ENCODE data around the gene FBXL12. TPM values are rescaled to one million over a fixed set of nuclear protein-coding genes. Genes with fewer than 3 reads are reported as not detected.

Gene FBXL12
- total and polyA plus RNA-seq, 3 experiments from 2014 or later = 17.2 to 25.3 (median 24.6) TPM

DNA sequence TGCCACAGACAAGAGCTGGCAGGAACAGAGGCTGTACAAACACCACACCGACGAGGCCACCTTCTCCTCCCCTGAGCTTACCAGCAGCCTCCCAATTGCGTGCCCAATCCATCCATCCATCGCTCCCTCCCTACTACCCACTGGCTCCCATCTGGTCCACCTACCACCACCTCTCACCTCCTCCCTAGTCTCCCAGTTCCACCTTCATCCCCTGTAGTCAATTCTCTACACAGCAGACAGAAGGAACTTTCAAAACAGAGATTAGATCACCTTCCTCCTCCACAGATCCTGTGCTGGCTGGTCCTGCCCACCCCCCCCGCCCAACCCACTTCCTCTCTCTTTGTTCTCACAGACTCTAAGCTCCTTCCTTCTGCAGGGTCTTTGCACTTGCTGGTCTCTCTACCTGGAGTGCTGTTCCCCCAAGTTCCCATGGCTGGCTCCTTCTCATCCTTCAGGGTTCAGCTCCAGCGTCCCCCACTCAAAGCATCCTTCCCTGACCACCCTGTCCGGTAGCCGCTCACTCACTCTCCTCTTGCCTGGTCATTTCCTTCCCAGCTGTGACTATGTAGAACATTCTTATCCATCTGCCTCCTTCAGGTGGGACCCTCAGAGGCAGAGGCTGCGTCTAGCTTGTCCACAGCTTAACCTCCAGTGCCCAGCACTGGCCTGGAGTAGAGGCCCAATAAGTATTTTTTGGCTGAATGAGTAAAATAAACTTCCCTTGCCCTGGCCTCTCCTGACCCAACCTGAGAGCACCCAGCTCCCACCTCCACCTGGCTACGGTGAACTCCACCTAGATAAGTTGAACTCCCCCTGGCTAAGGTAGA is 39.3 kb upstream of the FBXL12 start:
- no peaks in the 10 kb centered on the region for H3K27me3 Mint-ChIP-seq
- H3K27me3 ChIP-seq (ENCODE audit: insufficient read depth, low read length, poor library complexity, severe bottlenecking) = no peaks in the 10 kb centered on the region
- H3K36me3 ChIP-seq (ENCODE audit: insufficient read depth, low read length) = no peaks in the 10 kb centered on the region
- H3K9me3 ChIP-seq (ENCODE audit: low read length) = no peaks in the 10 kb centered on the region
- H3K4me3 ChIP-seq (ENCODE audit: low read length) = peak overlapping the region; percentile 91
- H3K27ac ChIP-seq (ENCODE audit: low read depth, low read length) = peak overlapping the region; percentile 57
- H3K4me1 ChIP-seq (ENCODE audit: insufficient read depth, low read length) = peaks cover 67% of the 10 kb centered on the region
- ChIA-PET POLR2A (interaction anchor here (0.7 to 1.1 kb wide), 3 partner anchors 9 to 31 kb away, joined by 3 to 4 read pairs (median 4); partner anchors contain the start of gene PIN1), CTCF (interaction anchor here (0.9 to 1.6 kb wide), 7 partner anchors 9 to 44 kb away, joined by 3 to 5 read pairs (median 3); partner anchors contain the start of genes PIN1 and UBL5)
- peaks cover 55 to 86% (median 67%) of the 10 kb centered on the region in 3 donors for H3K4me1 Mint-ChIP-seq
- DNase-seq = peak in 2 of 5 donors; percentile 40 to 57
- peaks cover 4 to 10% (median 4%) of the 10 kb centered on the region in 3 donors for H3K36me3 Mint-ChIP-seq
- H3K4me3 Mint-ChIP-seq = peak overlapping the region; percentile 82 to 96 (median 91)
- H3K9me3 Mint-ChIP-seq = no peaks in the 10 kb centered on the region
- peak overlapping the region; percentile 67 to 100 (median 98) for H3K27ac Mint-ChIP-seq

DNA sequence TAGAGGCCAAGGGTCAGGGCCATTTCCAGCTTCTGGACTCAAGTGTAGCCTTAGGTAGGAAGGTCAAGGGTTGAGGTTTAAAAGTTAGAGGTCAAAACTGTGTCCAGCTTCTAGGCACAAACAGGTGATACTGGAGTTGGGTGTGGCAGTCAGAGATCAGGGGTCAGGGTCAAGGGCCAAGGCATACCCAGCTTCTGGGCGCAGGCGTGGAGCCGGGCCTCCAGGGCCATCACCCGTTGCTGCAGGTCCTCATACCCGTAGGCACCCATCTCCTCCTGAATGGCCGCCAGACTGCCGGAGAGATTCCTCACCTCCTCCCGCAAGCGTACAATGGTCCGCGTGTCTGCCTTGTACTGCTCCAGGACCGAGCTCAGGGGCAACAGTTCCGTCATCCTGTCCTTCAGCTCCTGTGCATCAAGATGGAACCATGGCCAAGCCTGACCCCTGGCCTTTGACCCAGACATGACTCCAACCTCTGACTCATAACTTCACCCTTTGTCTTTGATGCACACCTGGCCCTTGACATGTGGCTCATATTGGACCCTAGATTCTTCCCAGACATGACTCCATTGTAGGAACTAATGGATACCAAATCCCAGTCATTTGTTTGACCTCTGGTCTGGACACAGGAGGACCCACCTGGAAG is 38.3 kb upstream of the FBXL12 start:
- ChIA-PET POLR2A (interaction anchor here (1.1 kb wide), 1 partner anchor 22 kb away, joined by 4 read pairs; the partner anchor contains the start of gene PIN1), CTCF (interaction anchor here (1.1 to 1.6 kb wide), 4 partner anchors 10 to 45 kb away, joined by 3 to 5 read pairs (median 4); partner anchors contain the start of gene PIN1)
- Mint-ChIP-seq H3K4me3 (peak overlapping the region; percentile 82 to 96 (median 91)), H3K4me1 (peaks cover 48 to 80% (median 57%) of the 10 kb centered on the region in 3 donors), H3K9me3 (no peaks in the 10 kb centered on the region), H3K36me3 (peaks cover 4 to 15% (median 4%) of the 10 kb centered on the region in 3 donors), H3K27me3 (no peaks in the 10 kb centered on the region), H3K27ac (peak overlapping the region; percentile 67 to 100 (median 98))
- no peak for DNase-seq
- peak overlapping the region; percentile 57 for H3K27ac ChIP-seq (ENCODE audit: low read depth, low read length)
- no peaks in the 10 kb centered on the region for H3K36me3 ChIP-seq (ENCODE audit: insufficient read depth, low read length)
- H3K4me3 ChIP-seq (ENCODE audit: low read length) = peak overlapping the region; percentile 91
- peaks cover 58% of the 10 kb centered on the region for H3K4me1 ChIP-seq (ENCODE audit: insufficient read depth, low read length)
- no peaks in the 10 kb centered on the region for H3K27me3 ChIP-seq (ENCODE audit: insufficient read depth, low read length, poor library complexity, severe bottlenecking)
- H3K9me3 ChIP-seq (ENCODE audit: low read length) = no peaks in the 10 kb centered on the region

DNA sequence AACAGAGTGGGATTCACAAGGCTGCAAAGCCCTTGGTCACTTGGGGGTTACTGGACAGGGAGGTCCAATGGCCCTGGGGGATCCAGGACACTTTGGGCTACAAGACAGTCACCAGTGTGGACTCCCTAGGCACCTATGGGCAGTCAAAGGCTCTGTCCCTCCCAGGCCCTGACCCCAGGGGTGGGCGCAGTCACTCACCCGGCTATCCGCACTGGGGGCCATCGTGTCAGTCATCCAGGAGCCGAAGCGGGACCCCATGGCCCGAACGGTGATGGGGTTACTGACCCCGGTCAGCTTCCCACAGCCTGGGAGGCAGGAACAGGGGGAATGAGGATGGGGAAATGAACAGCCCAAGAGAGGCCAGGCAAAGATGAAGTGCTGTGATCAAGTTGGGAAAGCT is 37.7 kb upstream of the FBXL12 start:
- Histone ChIP-seq H3K36me3 (ENCODE audit: insufficient read depth, low read length) (no peaks in the 10 kb centered on the region), H3K27me3 (ENCODE audit: insufficient read depth, low read length, poor library complexity, severe bottlenecking) (no peaks in the 10 kb centered on the region), H3K4me1 (ENCODE audit: insufficient read depth, low read length) (peaks cover 52% of the 10 kb centered on the region), H3K27ac (ENCODE audit: low read depth, low read length) (no peak overlapping the region), H3K4me3 (ENCODE audit: low read length) (peak overlapping the region; percentile 91), H3K9me3 (ENCODE audit: low read length) (no peaks in the 10 kb centered on the region)
- H3K27me3 Mint-ChIP-seq = no peaks in the 10 kb centered on the region
- POLR2A ChIA-PET = no interaction called here
- H3K27ac Mint-ChIP-seq = peak overlapping the region in 7 of 8 donors; percentile 10 to 99 (median 93)
- H3K36me3 Mint-ChIP-seq = peaks cover 4 to 21% (median 4%) of the 10 kb centered on the region in 3 donors
- peaks cover 44 to 77% (median 51%) of the 10 kb centered on the region in 3 donors for H3K4me1 Mint-ChIP-seq
- DNase-seq = no peak
- no peaks in the 10 kb centered on the region for H3K9me3 Mint-ChIP-seq
- peak overlapping the region; percentile 41 to 90 (median 76) for H3K4me3 Mint-ChIP-seq
- CTCF ChIA-PET = interaction anchor here (1.1 to 1.6 kb wide), 2 partner anchors 10 to 45 kb away, joined by 3 to 4 read pairs; no protein-coding TSS in a partner anchor

DNA sequence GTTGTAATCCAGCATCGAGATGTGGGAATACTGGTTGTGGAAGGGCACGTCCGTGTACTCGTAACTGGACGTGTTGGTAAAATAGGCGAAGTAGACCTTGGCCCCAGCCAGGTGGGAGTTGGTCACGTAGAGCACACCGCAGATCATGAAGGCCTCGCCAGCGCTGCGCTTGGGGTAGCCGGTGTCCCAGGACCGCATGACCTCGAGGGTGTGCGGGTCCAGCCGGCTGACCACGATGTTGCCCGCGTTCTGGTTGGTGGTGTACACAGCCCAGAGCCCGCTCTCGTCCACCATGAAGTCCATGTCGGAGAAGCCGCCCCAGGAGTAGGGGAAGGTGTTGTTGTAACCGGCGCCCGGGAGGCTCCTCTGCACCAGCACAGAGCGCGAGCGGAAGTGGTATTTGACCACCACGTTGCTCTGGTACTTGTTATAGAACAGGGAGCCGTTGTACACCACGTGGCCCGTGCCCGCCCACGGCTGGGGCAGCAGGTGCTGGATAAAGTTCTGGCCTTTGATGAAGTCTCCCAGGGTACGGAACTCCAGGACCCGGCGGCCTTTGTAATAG is 35.5 kb upstream of the FBXL12 start:
- Mint-ChIP-seq H3K4me1 (peaks cover 38 to 55% (median 43%) of the 10 kb centered on the region in 3 donors), H3K27me3 (no peaks in the 10 kb centered on the region), H3K27ac (peak overlapping the region in 2 of 8 donors; percentile 22 to 32), H3K36me3 (peaks cover 4 to 36% (median 6%) of the 10 kb centered on the region in 3 donors), H3K4me3 (no peak overlapping the region), H3K9me3 (no peaks in the 10 kb centered on the region)
- no peak for DNase-seq
- ChIA-PET POLR2A (no interaction called here), CTCF (no interaction called here)
- Histone ChIP-seq H3K4me1 (ENCODE audit: insufficient read depth, low read length) (peaks cover 30% of the 10 kb centered on the region), H3K27ac (ENCODE audit: low read depth, low read length) (no peak overlapping the region), H3K9me3 (ENCODE audit: low read length) (no peaks in the 10 kb centered on the region), H3K4me3 (ENCODE audit: low read length) (no peak overlapping the region), H3K27me3 (ENCODE audit: insufficient read depth, low read length, poor library complexity, severe bottlenecking) (no peaks in the 10 kb centered on the region), H3K36me3 (ENCODE audit: insufficient read depth, low read length) (no peaks in the 10 kb centered on the region)

DNA sequence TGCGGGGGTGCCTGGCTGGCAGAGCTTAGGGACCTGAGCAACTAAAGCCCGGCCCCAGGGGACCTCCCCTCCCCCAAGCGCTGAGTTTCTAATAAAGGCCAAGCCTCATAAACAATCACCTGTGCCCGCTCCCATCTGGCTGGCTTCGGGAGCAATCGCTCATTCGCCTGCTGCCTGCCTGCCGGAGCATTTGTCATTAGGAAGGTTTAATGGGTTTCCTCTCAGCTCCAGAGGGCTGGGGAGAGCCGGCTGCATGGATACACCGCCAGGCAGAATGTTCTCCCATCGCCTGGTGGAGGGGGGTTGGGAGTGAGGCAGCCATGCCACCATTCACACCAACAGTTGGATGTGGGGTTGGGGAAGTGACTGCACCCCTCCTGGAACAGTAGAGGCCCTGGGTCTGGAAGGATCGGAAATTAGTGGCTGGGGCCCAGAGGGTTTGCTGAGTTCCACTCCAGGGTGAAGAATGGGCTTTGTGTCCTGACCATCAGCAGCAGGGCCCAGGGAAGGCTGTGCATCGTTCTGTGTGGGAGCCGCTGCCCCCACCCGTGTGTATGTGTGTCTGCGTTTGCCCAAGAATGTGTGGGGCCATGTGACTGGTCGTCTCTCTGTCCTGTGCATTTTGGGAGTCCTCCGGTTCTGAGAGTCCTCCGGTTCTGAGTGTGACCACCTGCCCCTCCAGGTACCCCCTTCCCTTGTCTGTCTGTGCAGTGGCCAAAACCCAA is 31.5 kb upstream of the FBXL12 start:
- no peaks in the 10 kb centered on the region for H3K36me3 ChIP-seq (ENCODE audit: insufficient read depth, low read length)
- peak overlapping the region in 1 of 8 donors; percentile 47 for H3K27ac Mint-ChIP-seq
- H3K9me3 Mint-ChIP-seq = no peaks in the 10 kb centered on the region
- ChIA-PET POLR2A (no interaction called here), CTCF (no interaction called here)
- H3K27ac ChIP-seq (ENCODE audit: low read depth, low read length) = no peak overlapping the region
- H3K36me3 Mint-ChIP-seq = peaks cover 2 to 64% (median 6%) of the 10 kb centered on the region in 3 donors
- H3K4me3 ChIP-seq (ENCODE audit: low read length) = no peak overlapping the region
- no peak for DNase-seq
- H3K4me1 Mint-ChIP-seq = peaks cover 18 to 46% (median 18%) of the 10 kb centered on the region in 3 donors
- H3K27me3 Mint-ChIP-seq = no peaks in the 10 kb centered on the region
- no peak overlapping the region for H3K4me3 Mint-ChIP-seq
- no peaks in the 10 kb centered on the region for H3K27me3 ChIP-seq (ENCODE audit: insufficient read depth, low read length, poor library complexity, severe bottlenecking)
- H3K4me1 ChIP-seq (ENCODE audit: insufficient read depth, low read length) = peaks cover 17% of the 10 kb centered on the region
- H3K9me3 ChIP-seq (ENCODE audit: low read length) = no peaks in the 10 kb centered on the region

DNA sequence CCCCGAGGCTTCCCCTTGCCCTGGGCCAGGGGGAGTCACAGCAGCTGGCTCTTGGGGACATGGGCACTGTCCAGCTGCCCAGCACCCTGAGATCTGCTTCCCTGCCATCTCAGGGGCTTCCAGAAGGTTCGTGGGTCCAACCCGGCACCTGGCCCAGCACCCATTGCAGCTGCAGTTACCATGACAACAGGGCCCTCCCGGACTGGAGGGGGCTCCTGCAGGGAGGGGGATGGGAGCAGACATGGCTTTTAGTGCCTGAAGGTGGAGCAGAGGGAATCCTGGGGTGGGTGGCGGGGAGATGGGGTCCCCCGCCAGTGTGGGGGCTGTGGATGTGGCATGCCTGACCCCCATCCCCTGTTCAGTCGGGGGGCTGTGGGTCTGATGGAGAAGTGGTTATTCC is 30.9 kb upstream of the FBXL12 start:
- Mint-ChIP-seq H3K27me3 (no peaks in the 10 kb centered on the region), H3K9me3 (no peaks in the 10 kb centered on the region), H3K4me3 (no peak overlapping the region), H3K4me1 (peaks cover 18 to 52% (median 23%) of the 10 kb centered on the region in 3 donors), H3K27ac (no peak overlapping the region), H3K36me3 (peaks cover 3 to 70% (median 8%) of the 10 kb centered on the region in 3 donors)
- H3K4me3 ChIP-seq (ENCODE audit: low read length) = no peak overlapping the region
- H3K4me1 ChIP-seq (ENCODE audit: insufficient read depth, low read length) = peaks cover 17% of the 10 kb centered on the region
- no peak for DNase-seq
- ChIA-PET CTCF (no interaction called here), POLR2A (no interaction called here)
- no peak overlapping the region for H3K27ac ChIP-seq (ENCODE audit: low read depth, low read length)
- peaks cover 3% of the 10 kb centered on the region for H3K36me3 ChIP-seq (ENCODE audit: insufficient read depth, low read length)
- H3K27me3 ChIP-seq (ENCODE audit: insufficient read depth, low read length, poor library complexity, severe bottlenecking) = no peaks in the 10 kb centered on the region
- H3K9me3 ChIP-seq (ENCODE audit: low read length) = no peaks in the 10 kb centered on the region

DNA sequence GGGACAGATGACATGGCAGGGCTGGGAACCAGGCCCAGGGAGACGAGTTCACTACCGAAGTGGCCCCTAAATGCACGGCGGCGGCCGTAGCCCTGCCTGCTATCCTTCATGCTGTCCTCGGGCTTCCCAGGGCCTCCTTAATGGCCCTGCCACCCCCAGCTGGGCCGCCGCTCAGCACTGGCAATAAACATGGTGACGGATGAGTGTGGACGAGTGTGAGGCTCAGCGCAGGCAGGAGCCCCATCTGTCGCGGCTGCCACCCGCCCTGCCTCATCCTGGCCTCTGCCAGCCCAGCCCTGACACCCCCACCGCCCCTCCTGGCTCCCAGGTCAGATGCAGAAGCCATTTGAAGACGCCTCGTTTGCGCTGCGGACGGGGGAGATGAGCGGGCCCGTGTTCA is 29.9 kb upstream of the FBXL12 start:
- H3K27ac ChIP-seq (ENCODE audit: low read depth, low read length) = no peak overlapping the region

More for the DNA sequence above, 29.9 kb upstream of the FBXL12 start:
- H3K27ac Mint-ChIP-seq = peak overlapping the region in 1 of 8 donors; percentile 65
- Histone ChIP-seq H3K27me3 (ENCODE audit: insufficient read depth, low read length, poor library complexity, severe bottlenecking) (no peaks in the 10 kb centered on the region), H3K4me3 (ENCODE audit: low read length) (no peak overlapping the region), H3K4me1 (ENCODE audit: insufficient read depth, low read length) (peaks cover 17% of the 10 kb centered on the region), H3K9me3 (ENCODE audit: low read length) (no peaks in the 10 kb centered on the region), H3K36me3 (ENCODE audit: insufficient read depth, low read length) (peaks cover 13% of the 10 kb centered on the region)
- no peak for DNase-seq
- peaks cover 3 to 74% (median 7%) of the 10 kb centered on the region in 3 donors for H3K36me3 Mint-ChIP-seq
- H3K27me3 Mint-ChIP-seq = no peaks in the 10 kb centered on the region
- no peaks in the 10 kb centered on the region for H3K9me3 Mint-ChIP-seq
- no peak overlapping the region for H3K4me3 Mint-ChIP-seq
- H3K4me1 Mint-ChIP-seq = peaks cover 15 to 47% (median 16%) of the 10 kb centered on the region in 3 donors
- ChIA-PET CTCF (interaction anchor here (0.6 to 0.9 kb wide), 2 partner anchors 9 to 20 kb away, joined by 3 read pairs; no protein-coding TSS in a partner anchor), POLR2A (no interaction called here)
